GM21737 (cell line): ENCODE data around the gene ZNF384.

Source experiments
- ATAC-seq: cut with Tn5 transposase; IDR thresholded peaks from one replicate; pipeline ENCODE4 v1.9.1; 2021; ENCODE audit warnings: mild to moderate bottlenecking, moderate library complexity; ENCODE audit not compliant: unreplicated experiment

The ZNF384 gene

DNA sequence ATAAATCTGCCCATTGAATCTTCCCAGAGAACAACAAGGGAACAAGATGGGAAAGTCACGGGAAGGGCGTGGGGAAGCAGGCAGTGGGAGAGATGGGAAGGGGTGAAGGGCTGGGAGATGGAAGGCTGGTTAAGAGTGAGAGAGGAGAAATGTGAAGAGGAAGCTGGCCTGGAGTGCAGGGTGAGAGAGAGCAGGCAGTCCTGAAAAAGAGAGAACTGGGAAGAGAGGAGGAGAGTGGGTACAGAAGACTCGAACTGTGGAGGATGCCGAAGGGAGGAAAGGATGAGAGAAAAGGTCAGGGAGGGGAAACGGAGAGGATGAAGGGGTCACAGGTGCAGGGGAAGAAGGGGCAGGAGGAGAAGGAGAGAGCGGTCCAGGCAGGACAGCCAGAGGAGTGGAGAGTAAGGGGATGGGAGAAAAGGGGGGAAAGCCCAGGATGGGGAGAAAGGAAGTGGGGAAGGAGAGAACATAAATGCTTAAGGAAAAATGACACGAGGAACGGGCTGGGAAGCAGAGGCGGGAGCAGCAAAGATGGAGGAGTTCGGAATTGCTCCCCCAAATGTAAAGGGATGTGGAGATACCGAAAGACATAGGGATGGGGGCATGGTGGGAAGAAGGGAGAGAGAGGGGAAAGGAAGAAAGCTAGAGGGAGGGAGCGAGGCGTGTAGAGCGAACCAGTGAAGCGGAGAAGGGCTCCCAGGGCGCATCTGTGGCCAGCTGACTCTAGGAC is 10.2 kb upstream of the ZNF384 start:
- ATAC-seq: no peak

DNA sequence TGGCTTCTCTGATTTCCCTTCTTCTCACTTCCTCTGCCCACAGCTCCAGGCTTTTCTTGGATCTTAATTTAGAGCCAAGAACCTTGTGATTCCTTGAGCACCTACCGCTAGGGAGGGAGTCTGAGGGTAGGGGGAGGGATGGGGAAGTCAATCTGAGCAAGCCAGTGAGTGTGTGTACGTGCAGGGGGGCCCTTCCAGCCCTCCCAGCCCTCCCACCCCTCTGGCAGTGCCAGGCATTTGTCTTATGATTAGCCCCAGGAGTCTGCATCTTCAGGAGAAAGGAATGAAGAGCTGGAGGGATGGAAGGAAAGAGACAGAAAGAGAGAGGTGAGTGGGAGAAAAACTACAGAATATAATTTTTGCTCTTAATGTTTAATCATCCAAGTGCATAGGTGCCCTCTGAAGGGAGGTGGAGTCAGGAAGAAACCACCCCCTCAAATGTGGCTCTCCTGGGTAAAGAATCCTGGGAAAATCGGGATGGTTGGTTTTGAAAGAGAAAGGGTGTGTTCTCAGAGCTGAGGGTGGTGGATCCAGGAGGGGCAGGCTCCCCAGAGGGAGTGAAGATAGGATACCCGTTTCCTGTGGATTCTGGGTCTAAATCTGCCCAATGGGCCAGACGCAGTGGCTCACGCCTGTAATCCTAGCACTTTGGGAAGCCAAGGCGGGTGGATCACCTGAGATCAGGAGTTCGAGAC is 9.3 kb upstream of the ZNF384 start:
- no peak for ATAC-seq

DNA sequence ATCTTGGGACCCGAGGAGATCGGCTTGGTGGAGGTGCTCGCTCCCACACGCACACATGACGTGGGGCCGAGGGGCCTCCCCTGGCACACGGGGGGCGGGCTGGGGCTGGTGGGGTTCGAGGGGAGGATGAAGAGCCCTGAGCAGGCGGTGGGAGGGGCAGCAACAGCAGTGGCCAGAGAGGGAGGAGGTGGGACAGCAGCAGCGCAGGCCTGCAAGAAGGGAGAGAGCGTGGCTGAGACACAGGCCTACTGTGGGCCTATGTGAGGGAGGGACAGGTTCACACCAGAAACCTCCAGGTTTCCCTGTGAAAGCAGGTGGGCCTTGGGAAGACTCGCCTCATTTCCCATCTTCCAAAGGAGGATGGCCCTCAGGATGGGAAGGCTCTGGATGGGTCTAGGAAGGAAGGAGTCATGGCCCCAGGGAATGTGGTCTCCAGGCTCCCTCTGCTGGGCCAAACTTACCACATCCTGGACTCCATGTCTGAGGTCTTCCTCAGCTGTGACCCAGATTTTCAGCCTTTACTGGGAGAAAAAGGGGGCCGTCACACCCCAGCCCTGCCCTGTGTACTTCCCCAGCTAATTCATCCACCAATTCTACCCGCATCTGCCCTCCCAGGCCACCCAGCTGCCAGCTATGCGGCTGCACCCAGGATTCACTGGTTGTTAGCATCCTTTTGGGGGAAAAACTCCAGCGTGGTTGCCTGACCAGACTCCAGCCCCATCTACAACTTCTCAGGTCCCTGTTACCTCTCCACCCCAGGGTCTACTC is 8.6 kb upstream of the ZNF384 start:
- no peak for ATAC-seq

DNA sequence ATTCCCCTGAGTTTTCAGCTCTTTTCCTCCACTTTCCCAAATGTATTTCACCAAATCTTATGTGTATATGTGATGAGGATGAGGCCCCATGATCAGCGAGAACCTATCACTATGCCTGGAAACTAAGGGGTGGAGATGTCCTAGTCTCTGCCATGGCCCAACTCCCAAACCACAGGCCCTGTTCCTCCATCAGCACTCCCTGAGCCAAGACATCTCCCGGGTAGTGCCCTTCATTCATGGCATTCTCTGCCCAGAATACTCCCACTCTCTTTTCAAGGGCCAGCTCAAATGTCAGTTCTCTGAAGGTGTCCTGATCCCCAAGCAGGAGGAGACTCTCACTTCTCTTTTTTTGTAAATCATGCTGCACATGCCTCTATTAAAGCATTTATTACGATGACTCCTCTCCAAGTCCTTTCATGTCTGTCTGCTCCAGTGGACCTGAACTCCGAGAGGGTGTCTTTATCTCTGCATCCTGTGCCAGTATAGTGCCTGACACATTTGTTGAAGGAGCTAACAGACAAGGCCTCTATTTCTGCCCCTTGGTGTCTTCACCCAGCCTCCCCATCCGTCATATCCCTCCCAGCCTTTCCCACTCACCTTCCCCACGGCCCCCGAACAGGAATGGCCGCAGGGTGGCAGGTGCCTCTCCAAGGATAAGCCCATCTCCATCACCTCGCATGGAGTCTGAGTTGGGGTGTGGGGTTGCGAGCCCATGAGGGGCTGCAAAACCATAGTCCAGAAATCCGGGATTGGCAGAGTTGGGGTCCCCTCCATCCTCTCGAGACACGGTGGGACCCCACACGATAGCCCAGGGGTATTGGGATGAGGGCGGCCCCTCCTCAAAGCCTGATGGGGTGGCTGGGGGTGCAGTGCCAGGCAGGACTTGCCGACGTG is 7.8 kb upstream of the ZNF384 start:
- ATAC-seq: no peak

DNA sequence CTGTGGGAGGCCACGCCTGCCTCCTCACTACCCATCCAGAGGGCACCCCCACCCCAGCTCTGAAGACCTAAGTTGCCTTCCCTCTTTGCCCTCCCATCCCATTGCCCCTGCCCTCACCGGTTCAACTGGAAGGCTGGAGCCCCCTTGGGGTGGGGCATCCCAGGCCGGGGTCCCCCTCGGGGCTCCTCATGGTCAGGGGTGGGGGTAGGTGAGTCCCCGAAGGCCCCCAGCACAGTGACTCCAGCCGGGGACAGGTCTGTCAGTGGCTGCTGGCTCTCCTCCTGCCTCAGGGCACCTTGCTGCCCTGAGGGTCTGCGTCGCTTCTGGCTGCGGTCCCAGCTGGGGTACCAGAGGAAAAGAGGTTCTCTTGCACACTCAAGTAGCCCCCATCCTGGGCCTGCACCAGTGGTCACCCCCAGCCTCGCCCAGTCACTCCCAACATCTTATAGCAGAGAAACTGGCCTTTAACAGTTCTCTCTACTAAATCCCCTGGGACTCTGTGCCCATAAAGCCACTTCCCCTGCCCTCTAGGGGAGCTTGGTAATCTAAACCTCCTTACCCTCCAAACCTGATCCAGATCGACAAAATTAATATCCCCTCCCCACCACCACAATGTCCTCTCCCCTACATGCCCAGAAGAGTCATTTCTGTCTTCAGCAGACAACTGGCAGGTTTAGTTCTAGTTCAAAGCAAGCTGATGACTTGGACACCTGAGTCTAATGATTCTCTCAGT is 6.3 kb upstream of the ZNF384 start:
- ATAC-seq: no peak

DNA sequence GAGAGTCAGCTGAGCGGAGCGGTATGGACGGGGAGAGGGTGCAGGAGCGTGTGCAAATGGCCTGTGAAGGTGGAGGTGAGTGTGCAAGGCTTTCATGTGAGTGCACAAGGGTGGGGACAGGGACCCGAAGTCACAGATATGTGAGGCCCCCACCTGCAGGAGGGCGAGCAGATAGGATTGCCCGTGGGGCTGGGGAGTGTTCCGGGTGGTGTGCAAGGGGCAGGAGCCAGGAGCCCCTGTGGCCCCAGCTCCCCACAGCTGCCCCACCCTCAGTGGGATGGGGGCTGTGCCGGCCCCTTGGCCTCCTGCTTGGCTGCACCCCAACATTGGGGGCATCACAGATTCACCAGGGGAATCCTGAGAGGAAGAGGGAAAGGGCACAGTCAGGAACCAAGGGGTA is 5.5 kb upstream of the ZNF384 start:
- ATAC-seq: no peak

DNA sequence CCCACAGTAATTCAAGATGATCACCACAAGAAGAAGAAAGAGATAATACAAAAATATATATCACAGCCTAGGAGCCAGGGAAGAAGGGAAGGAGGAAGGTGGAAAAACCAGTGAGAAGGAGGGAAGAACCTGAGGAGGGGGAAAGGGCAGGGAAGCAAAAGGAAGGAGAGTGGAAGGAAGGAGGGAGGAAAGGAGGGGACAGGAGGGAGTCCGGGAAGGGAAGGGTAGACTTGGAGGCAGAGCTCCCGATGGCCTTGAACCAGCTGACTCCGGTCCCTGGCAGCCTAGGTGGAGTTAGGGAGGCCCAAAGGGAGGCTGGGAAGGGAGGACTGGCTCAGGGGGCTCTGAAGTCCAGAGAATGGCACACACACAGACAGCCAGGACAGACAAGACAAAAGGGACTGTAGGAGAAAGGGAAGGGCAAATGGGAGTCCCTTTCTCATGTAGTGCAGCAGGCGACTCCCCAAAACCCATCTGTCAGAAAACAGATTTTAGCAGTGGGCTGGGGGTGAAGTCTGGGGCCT is 4.7 kb upstream of the ZNF384 start:
- no peak for ATAC-seq

DNA sequence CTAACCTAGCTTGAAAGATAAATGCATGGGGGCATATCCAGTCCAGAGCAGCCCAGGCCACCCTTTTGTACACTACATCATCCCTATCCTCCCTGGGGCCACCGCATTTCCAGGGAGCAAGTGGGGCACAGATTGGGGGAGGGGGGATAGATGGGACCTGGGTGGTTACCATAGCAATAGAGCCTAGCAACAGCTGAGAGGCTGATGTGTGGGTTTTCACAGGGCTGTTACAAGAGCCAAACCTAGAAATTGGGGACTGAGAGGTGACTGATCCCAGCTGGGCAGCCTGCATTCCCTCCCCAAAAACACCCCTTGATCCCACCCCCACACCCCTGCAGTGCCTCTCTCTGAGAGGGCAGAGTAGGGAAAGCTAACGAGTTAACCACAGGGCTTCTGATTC is 3.7 kb upstream of the ZNF384 start:
- no peak for ATAC-seq

DNA sequence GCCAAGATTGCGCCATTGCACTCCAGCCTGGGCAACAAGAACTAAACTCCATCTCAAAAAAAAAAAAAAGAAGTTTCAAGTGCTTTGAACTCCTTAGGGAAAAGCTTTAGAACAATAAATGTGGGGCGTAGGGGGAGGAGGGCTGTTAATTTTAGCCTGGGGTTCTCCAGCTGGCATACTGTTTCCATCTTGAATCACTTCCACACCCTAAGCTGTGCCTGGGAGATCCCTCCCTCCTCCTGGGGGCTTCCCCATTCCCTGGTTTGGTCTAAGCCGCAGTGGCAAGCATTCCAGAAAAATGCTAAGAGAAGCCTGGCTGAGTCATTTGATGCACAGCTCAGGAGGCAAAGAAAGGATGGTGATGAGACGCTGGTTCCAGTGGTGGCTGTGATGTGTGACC is 2.3 kb upstream of the ZNF384 start:
- ATAC-seq: no peak

DNA sequence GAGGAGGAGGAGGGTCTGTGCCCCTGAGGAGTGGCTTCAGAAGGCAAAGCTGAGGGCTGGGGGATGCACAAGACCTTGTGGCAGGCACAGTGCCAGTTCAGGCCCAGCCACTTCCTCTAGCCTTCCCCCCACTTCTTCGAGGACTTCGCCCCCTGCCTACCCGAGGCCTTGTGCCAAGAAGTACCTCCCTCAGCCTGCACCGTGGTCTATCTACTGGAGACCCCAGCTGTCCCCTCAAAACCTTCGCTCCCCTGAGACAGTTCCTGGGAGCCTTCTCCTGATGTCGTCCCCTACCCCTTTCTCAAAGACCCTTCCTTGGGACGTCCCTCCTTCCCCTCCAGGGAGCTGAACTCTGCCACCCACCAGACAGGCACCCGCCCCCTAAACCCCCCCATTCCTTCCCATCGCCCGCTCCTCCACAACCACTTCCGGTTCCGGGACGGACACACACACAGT is 604 bp downstream of the ZNF384 start:
- no peak for ATAC-seq

DNA sequence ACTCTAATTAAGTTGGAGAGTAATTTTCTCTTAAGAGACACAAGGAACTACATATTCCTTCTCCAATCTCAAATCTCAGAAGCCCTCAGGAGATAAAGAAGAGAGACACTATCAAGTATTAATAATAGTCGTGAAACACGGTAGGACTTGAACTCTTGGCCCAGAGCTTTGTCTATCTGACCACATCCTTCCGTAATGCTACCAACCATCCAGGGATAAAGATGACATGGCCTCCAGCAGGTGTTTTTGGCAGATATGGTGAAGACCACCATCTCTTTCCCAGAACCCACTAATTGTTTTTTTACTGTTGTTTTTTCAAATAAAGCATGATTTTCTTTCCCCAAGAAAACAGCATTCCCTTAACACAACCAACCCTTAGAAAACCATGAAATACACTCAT is 3.4 kb downstream of the ZNF384 start:
- no peak for ATAC-seq

DNA sequence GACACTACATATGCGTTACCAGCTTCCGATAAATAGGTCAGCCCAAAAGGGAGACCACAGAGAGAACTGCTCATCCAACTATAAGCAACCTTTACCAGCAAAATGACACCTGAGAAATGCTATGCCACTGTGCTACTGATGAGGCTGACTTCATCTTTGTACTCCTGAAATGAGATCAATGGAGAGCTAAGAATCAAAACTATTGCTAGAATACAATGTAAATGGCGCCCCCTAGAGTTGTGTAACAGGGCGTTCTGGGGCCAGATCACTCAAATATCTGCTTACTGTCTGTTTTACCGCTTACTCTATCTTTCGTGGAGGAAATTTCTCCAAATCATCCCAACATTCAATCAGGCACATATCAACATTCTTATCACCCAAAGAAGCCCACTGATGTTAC is 4.6 kb downstream of the ZNF384 start:
- ATAC-seq: no peak

DNA sequence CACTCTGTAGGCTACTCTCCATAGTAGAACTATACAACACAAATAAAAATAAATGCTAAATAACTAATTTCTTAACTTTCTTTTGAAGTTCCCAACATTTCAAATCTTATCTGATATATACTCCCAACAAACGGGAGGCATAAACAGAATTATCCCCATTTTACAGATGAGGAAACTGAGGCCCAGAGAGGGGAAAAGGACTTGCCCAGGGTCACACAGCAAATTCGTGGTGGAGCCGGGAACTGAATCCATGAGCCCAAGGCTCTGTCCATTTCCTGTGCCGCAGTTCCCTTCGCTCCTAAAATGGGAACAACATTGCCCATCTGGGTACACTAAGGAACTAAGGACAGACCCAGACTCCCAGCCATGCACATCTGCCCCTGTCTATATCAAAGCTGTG is 12.2 kb downstream of the ZNF384 start:
- no peak for ATAC-seq

DNA sequence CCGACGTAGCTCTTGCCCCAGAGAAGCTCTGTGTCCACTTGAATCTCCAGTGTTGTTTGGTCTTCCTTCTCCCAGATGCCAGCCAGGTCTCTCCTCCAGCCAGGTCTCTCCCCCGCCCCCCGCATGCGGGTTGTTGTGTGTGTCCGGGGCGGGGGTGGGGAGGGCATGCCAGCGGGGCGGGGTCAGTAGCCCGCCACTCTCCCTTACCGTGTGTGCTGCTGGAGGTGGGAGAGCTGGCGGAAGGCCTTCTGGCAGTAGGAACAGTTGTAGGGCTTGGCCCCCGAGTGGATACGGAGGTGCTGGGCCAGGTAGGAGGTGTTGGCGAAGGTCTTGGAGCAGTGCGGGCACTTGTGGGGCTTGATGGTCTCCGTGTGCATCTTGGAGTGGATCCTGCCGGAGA is 17.0 kb downstream of the ZNF384 start:
- ATAC-seq: no peak

DNA sequence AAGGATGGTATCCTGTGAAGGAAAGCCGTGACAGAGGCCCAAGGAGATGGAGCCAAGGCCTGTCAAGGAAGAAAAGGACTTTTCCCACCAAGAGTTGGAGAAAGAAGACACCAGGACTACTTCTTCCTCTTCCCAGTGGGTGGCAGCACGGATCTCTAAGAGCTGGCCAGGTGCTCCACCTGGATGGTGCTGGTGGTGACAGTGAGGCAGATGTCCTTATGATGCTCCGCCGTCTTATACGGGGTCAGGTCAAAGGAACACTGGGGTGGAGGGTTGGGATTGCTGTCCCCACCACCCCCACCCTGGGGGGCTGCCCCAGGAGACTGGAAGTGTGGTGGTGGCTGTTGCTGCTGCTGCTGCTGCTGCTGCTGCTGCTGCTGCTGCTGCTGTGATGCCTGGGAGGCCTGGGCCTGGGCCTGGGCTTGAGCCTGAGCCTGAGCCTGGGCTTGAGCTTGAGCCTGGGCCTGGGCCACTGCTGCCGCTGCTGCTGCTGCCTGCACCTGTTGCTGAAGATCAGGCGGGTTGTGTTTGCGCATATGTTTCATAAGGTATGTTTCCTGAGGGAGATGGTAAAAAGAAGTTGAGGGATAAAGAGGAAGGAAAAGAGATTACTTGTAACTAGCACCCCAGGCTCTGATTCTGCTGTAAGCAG is 21.5 kb downstream of the ZNF384 start:
- ATAC-seq: no peak

DNA sequence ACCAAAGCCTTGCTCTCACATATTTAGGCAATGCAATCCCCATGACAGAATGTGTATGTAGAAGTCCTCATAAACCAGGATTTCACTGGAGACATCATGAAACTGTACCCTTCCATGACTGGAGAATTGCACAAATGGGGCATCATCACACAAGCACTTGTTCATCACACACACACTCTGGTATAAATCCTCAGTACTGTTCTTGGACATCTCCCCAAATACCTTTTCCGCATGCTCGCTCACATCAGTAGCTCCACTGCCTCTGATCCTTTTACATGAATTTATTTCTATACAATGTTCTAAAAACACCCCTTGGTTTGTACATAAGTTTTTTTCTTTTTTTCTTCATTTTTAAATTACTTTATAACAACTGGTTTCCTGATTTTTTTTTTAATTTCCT is 23.0 kb downstream of the ZNF384 start:
- ATAC-seq: no peak

DNA sequence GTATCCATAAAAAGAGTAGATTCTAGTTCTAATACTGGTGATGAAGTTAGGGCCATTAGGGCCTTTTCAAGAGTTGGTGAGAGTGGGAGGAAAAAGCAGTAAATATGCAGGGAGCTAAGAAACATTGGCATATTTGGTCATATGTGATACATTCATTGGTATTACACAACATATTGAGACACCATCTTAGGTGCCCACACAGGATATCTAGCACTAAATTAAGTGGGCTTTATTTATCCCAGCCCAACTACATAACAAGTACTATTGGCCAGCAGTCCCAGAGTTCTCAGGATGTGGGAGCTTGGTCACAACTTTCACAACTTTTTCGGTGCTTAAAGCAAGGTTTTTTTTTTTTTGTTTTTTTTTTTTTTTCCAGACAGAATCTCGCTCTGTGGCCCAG is 24.3 kb downstream of the ZNF384 start:
- ATAC-seq: no peak

DNA sequence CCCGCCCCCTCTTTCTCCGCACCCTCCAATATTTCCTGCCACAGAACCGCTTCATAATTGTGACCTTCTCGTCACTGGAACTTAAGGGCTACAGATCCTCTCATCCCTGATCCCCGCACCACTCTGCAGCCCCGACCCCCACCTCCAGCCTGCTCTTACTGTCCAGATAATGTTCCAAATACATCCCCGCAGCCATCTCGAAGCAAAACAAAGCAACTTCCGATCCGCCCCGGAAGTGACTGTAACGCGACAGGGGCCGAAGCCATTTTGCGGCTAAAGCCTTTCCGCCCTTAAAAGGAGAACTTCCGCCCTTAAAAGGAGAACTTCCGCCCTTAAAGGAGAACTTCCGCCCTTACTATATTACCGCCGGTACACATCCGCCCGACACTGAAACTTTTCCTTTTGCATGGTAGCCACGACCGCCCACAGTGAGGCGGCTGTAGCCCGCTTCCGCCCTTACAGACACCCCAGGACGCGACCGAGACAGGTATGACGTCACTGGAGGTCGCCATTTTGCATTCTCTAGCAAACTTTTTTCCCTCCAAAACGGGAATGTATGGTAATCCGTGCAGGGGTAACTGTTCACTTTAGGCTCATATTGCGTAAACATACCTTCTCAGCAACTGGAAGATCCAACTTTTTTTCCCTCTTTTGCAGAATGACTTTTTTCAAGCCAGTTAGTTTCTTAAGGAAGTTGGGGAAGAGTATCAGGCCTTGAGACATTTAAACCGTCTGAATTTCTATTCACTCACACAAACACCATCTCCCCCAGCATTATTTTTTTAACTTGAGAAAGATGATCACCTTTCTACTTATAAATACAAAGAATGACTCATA is 26.1 kb downstream of the ZNF384 start, which contains the start of gene ING4:
Gene ING4 (minus strand): TSS at position 214 of the 837 bp plus-strand sequence. CDS start 18 bp downstream, at position 196.
- peak; percentile 93 for ATAC-seq

DNA sequence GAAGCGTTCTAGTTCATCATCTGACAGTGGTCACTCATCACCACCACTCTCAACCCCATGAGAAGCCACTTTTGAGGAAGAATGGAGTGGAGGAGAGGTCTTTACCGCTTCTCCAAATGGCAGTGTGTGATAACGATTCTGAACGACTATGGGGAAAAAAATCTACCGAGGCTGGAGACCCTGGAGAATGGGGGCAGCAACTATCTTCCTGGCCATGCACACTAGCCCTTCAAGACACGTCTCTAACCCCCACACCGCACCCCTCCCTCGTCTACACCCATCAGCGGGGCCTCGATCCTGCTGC is 26.6 kb downstream of the ZNF384 start:
- peak; percentile 26 for ATAC-seq
